H9 (cell line): ENCODE measurements around the gene TK1. TPM values are rescaled to one million over a fixed set of nuclear protein-coding genes. Genes with fewer than 3 reads are reported as not detected.

Experiments
- DNase-seq: peaks from one replicate; pipeline ENCODE4 v3.0.0-alpha.2; 2017
- H2AFZ ChIP-seq: one replicate; pipeline ENCODE4 v1.6.1; 2013; ENCODE audit warnings: mild to moderate bottlenecking, low read length, control low read depth, moderate library complexity
- H2AK5ac ChIP-seq: 2 replicates; pipeline ENCODE4 v1.6.1; 2013; ENCODE audit warnings: low read length, control low read depth, mixed read lengths; ENCODE audit not compliant: insufficient read length
- H2BK120ac ChIP-seq: one replicate; pipeline ENCODE4 v1.6.1; 2013; ENCODE audit warnings: low read depth, mild to moderate bottlenecking, low read length, control low read depth, inconsistent platforms; ENCODE audit not compliant: poor library complexity, severe bottlenecking
- H2BK12ac ChIP-seq: 2 replicates; pipeline ENCODE4 v1.6.1; 2013; ENCODE audit warnings: low read length, control low read depth, mixed read lengths, low read depth; ENCODE audit not compliant: insufficient read length
- H2BK15ac ChIP-seq: 2 replicates; pipeline ENCODE4 v1.6.1; 2013; ENCODE audit warnings: low read depth, low read length, control low read depth
- H2BK20ac ChIP-seq: one replicate; pipeline ENCODE4 v1.6.1; 2013; ENCODE audit warnings: low read depth, mild to moderate bottlenecking, low read length, control low read depth, inconsistent platforms; ENCODE audit not compliant: poor library complexity, severe bottlenecking
- H2BK5ac ChIP-seq: 2 replicates; pipeline ENCODE4 v1.6.1; 2013; ENCODE audit warnings: low read length, control low read depth, mixed read lengths; ENCODE audit not compliant: insufficient read length
- H3K14ac ChIP-seq: 2 replicates; pipeline ENCODE4 v1.6.1; 2013; ENCODE audit warnings: low read length, control low read depth; ENCODE audit not compliant: insufficient read depth
- H3K18ac ChIP-seq: 2 replicates; pipeline ENCODE4 v1.6.1; 2013; ENCODE audit warnings: low read depth, mild to moderate bottlenecking, mixed read lengths, low read length, control low read depth; ENCODE audit not compliant: insufficient read length
- H3K23ac ChIP-seq: 2 replicates; pipeline ENCODE4 v1.6.1; 2013; ENCODE audit warnings: low read length, control low read depth, mixed read lengths, low read depth; ENCODE audit not compliant: insufficient read length
- H3K23me2 ChIP-seq: 2 replicates; pipeline ENCODE4 v1.6.1; 2013; ENCODE audit warnings: low read depth, mild to moderate bottlenecking, mixed read lengths, low read length, control low read depth; ENCODE audit not compliant: insufficient read length, poor library complexity, severe bottlenecking
- H3K27ac ChIP-seq: 2 replicates; pipeline ENCODE4 v1.5.1; 2013; ENCODE audit warnings: low read length, control low read depth, mixed read lengths, low read depth; ENCODE audit not compliant: insufficient read length
- H3K27me3 ChIP-seq: 2 replicates; pipeline ENCODE4 v1.6.1; 2013; ENCODE audit warnings: low read length, control low read depth, inconsistent platforms; ENCODE audit not compliant: insufficient read depth
- H3K4ac ChIP-seq: 2 replicates; pipeline ENCODE4 v1.6.1; 2013; ENCODE audit warnings: low read depth, mild to moderate bottlenecking, control low read depth, inconsistent platforms, low read length, moderate library complexity
- H3K4me1 ChIP-seq: 2 replicates; pipeline ENCODE4 v1.6.1; 2013; ENCODE audit warnings: low read length, control low read depth, inconsistent platforms; ENCODE audit not compliant: insufficient read depth
- H3K4me2 ChIP-seq: 2 replicates; pipeline ENCODE4 v1.6.1; 2013; ENCODE audit warnings: low read length, control low read depth, mixed read lengths; ENCODE audit not compliant: insufficient read length, insufficient read depth
- H3K56ac ChIP-seq: 2 replicates; pipeline ENCODE4 v1.6.1; 2013; ENCODE audit warnings: low read depth, mild to moderate bottlenecking, mixed read lengths, low read length, control low read depth; ENCODE audit not compliant: insufficient read length
- H3K79me1 ChIP-seq: 2 replicates; pipeline ENCODE4 v1.6.1; 2013; ENCODE audit warnings: low read depth, mild to moderate bottlenecking, moderate library complexity, low read length, control low read depth, inconsistent platforms; ENCODE audit not compliant: insufficient read depth, poor library complexity, severe bottlenecking
- H3K79me2 ChIP-seq: 2 replicates; pipeline ENCODE4 v1.6.1; 2013; ENCODE audit warnings: low read length, control low read depth, inconsistent platforms; ENCODE audit not compliant: insufficient read depth
- H3K9ac ChIP-seq: 2 replicates; pipeline ENCODE4 v1.6.1; 2013; ENCODE audit warnings: low read length, control low read depth, mixed read lengths; ENCODE audit not compliant: insufficient read length; ENCODE audit errors: extremely low read depth
- H3K9me3 ChIP-seq: one replicate; pipeline ENCODE4 v1.6.1; 2013; ENCODE audit warnings: low read depth, low read length, inconsistent platforms; ENCODE audit not compliant: control insufficient read depth
- H3T11ph ChIP-seq: one replicate; pipeline ENCODE4 v1.6.1; 2013; ENCODE audit warnings: mild to moderate bottlenecking, low read length, control low read depth, inconsistent platforms
- H4K20me1 ChIP-seq: one replicate; pipeline ENCODE4 v1.6.1; 2013; ENCODE audit not compliant: control insufficient read depth, insufficient read length, insufficient read depth
- H4K5ac ChIP-seq: 2 replicates; pipeline ENCODE4 v1.6.1; 2013; ENCODE audit warnings: low read depth, mild to moderate bottlenecking, mixed read lengths, low read length, control low read depth; ENCODE audit not compliant: insufficient read length
- H4K8ac ChIP-seq: replicated peaks from 2 replicates; pipeline ENCODE4 v1.6.1; 2013; ENCODE audit warnings: low read length, control low read depth, mixed read lengths, low read depth; ENCODE audit not compliant: insufficient read length
- H4K91ac ChIP-seq: 2 replicates; pipeline ENCODE4 v1.6.1; 2013; ENCODE audit warnings: low read depth, mild to moderate bottlenecking, moderate library complexity, mixed read lengths, low read length, control low read depth; ENCODE audit not compliant: insufficient read length
- H3K27ac Mint-ChIP-seq, 3 experiments: 2 replicates in 2 of 3; 3 replicates in 1 of 3; pipeline ENCODE4 v1.8.0; 2020 to 2021; ENCODE audit warnings: mixed read lengths in 3 of 3, mild to moderate bottlenecking in 1 of 3, moderate library complexity in 1 of 3
- H3K27me3 Mint-ChIP-seq: 2 replicates; pipeline ENCODE4 v1.8.0; 2021; ENCODE audit warnings: low read depth, mild to moderate bottlenecking, moderate library complexity, mixed read lengths
- H3K36me3 Mint-ChIP-seq, 3 experiments: 2 replicates in 2 of 3; 3 replicates in 1 of 3; pipeline ENCODE4 v1.8.0; 2020 to 2021; ENCODE audit warnings: low read depth in 3 of 3, mixed read lengths in 3 of 3; ENCODE audit not compliant: insufficient read depth in 1 of 3
- H3K4me1 Mint-ChIP-seq, 2 experiments: 2 replicates each; pipeline ENCODE4 v1.8.0; 2020; ENCODE audit warnings: mixed read lengths in 2 of 2
- H3K4me3 Mint-ChIP-seq, 2 experiments: 2 replicates in 1 of 2; 3 replicates in 1 of 2; pipeline ENCODE4 v1.8.0; 2020 to 2021; ENCODE audit warnings: mild to moderate bottlenecking in 2 of 2, mixed read lengths in 2 of 2, moderate library complexity in 1 of 2
- H3K9me3 Mint-ChIP-seq, 2 experiments: 2 replicates in 1 of 2; 3 replicates in 1 of 2; pipeline ENCODE4 v1.8.0; 2020; ENCODE audit warnings: mild to moderate bottlenecking in 2 of 2, mixed read lengths in 2 of 2, moderate library complexity in 1 of 2
- CTCF ChIP-seq: fragments of 200-600 bp; sonication (generic); conservative IDR thresholded peaks from 3 replicates; pipeline ENCODE4 v1.8.0; 2021; ENCODE audit warnings: antibody characterized with exemption, mild to moderate bottlenecking
- WGBS: extraction: QIAGEN DNeasy Blood & Tissue Kit; methylation state at CpG from one replicate; pipeline ENCODE4 v1.1.7; 2013; ENCODE audit warnings: missing lambda C conversion rate, low lambda C conversion rate, mixed read lengths; ENCODE audit not compliant: insufficient read length; ENCODE audit errors: extremely low coverage; 5-methylcytosine and 5-hydroxymethylcytosine counted together
- total RNA-seq: library from RNA; stranded (reverse); gene quantifications from 2 replicates; pipeline ENCODE4 v1.2.1, GENCODE V29; 2021

The TK1 gene
- total RNA-seq, 1 experiment from 2014 or later, result 95.8 TPM

DNA sequence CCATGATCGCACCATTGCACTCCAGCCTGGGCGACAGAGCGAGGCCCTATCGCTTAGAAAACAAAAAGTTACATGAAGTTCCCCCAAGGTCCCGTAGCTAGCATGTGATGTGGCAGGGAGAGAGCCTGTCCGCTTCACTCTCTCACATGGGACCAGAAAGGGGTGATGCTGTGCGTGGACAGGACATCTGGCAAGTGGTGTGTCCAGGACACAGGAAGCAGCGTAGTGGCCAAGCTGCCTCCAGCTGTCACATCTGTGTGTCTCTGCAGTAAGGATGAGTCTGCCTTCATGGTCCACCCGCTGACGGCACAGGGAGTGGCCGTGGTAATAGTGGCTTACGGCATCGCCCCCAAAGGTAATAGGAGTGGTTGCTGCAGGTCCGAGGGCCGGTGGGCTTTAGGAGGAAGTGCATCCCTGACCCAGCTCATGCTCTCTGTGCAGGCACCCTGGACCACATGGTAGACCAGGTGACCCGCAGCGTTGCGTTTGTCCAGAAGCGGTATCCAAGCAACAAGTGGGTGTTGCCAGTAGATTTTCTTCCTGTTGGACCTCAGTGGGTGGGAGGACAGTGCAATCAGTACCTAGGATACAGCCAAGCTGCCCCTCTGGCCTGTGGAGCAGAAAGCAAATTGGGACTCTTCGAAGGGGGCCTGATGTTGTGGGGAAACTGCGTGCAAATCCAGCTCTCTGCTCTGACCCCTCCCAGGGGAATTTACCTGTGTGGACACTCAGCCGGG is 17.7 kb upstream of the TK1 start:
- H3T11ph ChIP-seq, result no peak overlapping the region
- H2AK5ac ChIP-seq, result no peak overlapping the region
- no peaks in the 10 kb centered on the region for H3K27me3 ChIP-seq
- Mint-ChIP-seq H3K36me3 (peaks cover 9 to 46% (median 28%) of the 10 kb centered on the region in 3 experiments; a peak in 6 of 7 replicates), H3K9me3 (peaks cover 0 to 2% of the 10 kb centered on the region in 2 experiments; a peak in 1 of 5 replicates), H3K4me3 (no peak overlapping the region), H3K4me1 (no peaks in the 10 kb centered on the region), H3K27ac (peak overlapping the region in 1 of 3 experiments; percentile 65; a peak in 1 of 7 replicates), H3K27me3 (no peaks in the 10 kb centered on the region)
- no peak for DNase-seq
- H3K9me3 ChIP-seq, result no peaks in the 10 kb centered on the region
- H4K8ac ChIP-seq, result no peak overlapping the region
- H2BK20ac ChIP-seq, result no peak overlapping the region
- no peak overlapping the region for H2BK5ac ChIP-seq
- H3K18ac ChIP-seq, result no peak overlapping the region
- no peak overlapping the region for H3K14ac ChIP-seq
- H3K4ac ChIP-seq, result no peak overlapping the region
- H2BK120ac ChIP-seq, result no peak overlapping the region
- H3K79me2 ChIP-seq, result no peaks in the 10 kb centered on the region; the same call in 1 of the 2 replicates
- no peaks in the 10 kb centered on the region for H3K4me1 ChIP-seq
- H4K91ac ChIP-seq, result no peak overlapping the region
- no peak overlapping the region for H3K23ac ChIP-seq
- H3K27ac ChIP-seq, result no peak overlapping the region
- no peaks in the 10 kb centered on the region for H3K23me2 ChIP-seq
- no peaks in the 10 kb centered on the region for H4K20me1 ChIP-seq
- TF ChIP-seq CTCF, result no peak
- H3K79me1 ChIP-seq, result no peaks in the 10 kb centered on the region
- no peak overlapping the region for H4K5ac ChIP-seq
- H3K56ac ChIP-seq, result no peak overlapping the region
- no peak overlapping the region for H2BK12ac ChIP-seq
- WGBS, result no CpG with 5 or more reads among the region's 22 CpGs
- H2BK15ac ChIP-seq, result no peak overlapping the region
- no peak overlapping the region for H3K4me2 ChIP-seq
- no peak overlapping the region for H3K9ac ChIP-seq
- H2AFZ ChIP-seq, result no peak overlapping the region
